Muscle of back (tissue), 11 donors: Measurements from ENCODE around the gene ZNRF2. TPM values are rescaled to one million over a fixed set of nuclear protein-coding genes. Genes with fewer than 3 reads are reported as not detected.

Experiments used
- DNase-seq, 3 donors: peaks; one replicate each; pipeline versions ENCODE4 v3.0.0 to v3.0.0-alpha.2; 2013
- polyA plus RNA-seq, 10 donors: library from polyadenylated mRNA; unstranded; fragments of 120-200 nt; gene quantifications; one replicate each; pipeline ENCODE4 v1.2.1, GENCODE V29; 2013; ENCODE audit not compliant: insufficient read length in 10 of 10

The ZNRF2 gene
- polyA plus RNA-seq, 10 donors = 9.4 to 13.6 (median 11.2) TPM

DNA sequence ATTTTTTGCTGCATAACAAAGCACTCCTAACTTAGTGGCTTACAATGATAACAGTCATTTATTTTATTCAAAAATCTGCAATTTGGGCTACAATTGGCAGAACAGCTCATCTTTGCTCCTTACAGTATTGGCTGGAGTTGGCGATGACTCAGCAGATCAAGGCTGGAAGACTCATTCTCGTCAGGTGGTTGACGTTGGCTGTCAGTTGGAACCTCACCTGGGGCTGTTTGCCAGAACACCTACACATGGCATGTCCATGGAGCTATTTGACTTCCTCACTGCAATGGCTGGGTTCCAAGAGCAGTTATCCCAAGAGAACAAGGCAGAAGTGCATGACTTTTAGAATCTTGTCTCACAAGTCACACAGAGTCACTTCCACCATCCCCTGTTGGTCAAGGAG, 119.1 kb downstream of the ZNRF2 start:
- DNase-seq = no peak

DNA sequence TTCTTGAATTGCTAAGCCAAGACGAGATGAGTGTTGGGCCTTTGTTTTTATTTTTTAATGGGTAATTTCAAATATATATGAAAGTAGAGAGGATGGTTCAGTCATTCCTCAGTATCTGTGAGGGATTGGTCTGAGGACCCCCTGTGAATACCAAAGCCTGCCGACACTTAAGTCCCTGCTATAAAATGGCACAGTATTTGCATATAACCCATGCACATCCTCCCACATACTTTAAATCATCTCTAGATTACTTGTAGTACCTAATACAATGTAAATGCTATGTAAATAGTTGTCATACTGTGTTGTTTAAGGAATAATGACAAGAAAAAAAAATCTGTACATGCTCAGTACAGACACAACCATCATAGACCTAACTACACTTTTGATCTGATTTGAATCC, 120.8 kb downstream of the ZNRF2 start:
- no peak for DNase-seq

DNA sequence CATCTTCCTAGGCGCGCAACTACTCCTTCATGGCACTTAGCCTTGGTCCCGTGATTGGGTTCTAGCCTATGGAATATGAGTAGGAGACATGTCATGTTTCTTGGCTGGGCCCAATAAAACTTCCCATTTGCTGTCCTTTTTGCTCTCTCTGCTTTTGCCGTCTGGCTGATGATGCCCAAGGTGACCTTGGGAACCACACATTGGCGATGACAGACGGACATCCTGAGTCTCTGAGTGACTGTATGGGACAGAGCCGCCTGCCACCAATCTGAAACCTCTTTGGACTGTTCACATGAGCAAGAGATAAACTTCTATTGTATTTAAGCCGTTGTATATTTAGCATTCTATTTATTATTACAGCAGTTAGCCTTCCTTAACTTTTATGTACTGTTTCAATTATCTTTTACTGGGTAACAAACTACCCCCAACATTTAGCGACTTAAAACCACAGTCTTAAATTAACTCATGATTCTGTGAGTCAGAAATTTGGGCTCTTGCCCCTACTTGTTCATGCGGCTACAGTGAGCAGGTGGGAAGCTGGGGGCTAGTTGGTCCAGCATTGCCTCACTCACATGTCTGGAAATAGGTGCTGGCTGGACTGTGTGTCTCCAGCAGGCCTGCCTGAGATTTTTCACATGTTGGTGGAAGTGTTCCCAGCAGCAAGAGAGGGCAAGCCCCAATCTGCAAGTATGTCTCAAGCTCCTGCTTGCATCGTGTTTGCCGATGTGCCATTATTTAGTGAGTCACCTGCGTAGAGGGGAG, 122.4 kb downstream of the ZNRF2 start:
- no peak for DNase-seq

DNA sequence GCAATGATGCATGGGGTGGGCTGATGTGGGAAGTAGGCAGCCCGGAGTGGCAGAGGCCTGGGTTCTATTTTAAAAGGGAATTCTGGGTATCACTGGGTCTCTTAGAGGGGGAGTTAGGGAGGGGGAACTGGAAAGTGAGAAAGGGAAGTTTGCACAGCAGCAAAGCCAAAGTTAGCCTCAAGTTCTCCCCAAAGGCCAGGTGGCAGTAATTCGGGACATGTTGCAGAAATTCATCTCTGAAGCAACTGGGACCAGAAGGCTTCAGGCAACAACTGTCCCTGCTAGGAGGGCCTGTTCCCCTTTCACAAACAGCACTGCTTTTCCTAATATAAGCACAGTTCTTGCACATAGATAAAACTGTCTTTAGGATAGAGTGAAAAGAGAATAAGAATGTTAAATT, 126.8 kb downstream of the ZNRF2 start:
- DNase-seq = no peak

DNA sequence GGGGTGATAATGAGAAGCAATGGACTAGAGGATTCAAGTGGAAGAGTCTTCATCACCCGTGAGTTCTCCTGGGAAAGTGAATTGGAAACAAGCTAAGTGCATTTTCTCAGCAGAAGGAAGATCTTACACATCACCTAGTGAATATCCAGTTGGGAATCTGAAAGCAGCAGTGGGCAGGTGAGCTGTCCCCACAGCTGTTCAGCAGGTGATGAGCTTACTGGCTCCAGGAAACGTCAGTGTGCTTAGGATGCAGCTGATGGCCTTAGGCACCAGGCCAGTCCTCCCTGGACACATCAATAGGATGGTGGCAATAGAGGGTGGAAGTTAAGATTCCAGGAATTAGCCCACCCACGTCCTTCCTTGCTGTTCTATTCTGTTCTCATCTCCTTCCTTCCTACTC, 127.5 kb downstream of the ZNRF2 start:
- DNase-seq = no peak

DNA sequence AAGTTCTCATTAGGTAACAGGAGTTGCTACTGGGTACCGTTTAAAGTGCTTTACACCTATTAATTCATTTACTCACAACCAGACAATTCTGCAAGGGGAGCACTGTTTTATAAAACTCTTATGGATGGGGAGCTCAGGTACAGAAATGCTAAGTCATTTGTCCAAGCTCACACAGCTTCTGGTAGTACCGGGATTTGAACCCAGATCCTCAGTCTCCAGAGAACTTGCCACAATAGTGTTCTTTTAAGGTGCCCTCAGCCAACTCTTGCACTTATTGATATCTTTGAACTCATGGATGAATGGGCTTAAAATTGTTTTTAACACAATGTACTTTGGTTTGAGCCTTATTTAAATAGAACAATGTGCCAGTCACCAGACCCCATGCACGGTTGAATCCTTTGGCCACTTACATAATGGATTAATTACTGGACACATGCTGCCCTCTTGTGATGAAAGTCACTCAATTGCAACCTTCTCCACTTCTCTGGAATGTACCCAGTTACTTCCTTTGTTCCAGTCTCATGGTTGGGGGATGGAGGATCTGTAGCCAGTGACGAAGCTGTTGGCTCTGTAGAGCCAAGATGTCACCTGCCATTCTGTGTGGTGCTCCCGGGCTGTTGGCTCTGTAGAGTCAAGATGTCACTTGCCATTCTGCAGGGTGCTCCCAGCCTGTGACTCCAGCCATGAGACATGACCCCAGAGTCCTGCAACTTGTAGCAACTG, 128.5 kb downstream of the ZNRF2 start:
- DNase-seq = peak; percentile 34 to 65 (median 61)

DNA sequence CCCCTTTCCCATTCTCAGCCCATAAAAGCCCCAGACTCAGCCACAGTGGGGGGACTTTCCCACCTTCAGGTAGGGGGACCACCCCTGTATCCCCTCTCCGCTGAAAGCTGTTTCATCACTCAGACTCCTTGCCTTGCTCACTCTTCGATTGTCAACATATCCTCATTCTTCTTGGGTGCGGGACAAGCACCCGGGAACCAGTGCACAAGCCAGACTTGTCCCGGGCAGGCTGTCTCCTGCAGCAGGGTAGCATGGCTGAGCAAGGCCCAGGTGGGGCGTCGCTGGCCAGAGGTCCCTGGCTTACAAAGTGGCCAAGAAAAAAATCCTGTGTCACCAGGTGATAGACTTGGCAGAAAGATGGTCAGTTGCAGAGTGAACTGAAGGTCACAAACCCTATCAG, 129.5 kb downstream of the ZNRF2 start:
- DNase-seq = no peak

Other genes with a start within 250 kb of the ZNRF2 start
- 100 to 1,000 TPM in 2 of 10 donors, 10 to 100 TPM in 8; 62.4 to 120 (median 79.2) TPM for gene MTURN, start 149.6 kb upstream of the ZNRF2 start, polyA plus RNA-seq
- gene NOD1, start 194.2 kb downstream of the ZNRF2 start, polyA plus RNA-seq = 10 to 100 TPM; 11.0 to 19.6 (median 13.4) TPM
- gene GGCT, start 220.2 kb downstream of the ZNRF2 start, polyA plus RNA-seq = 10 to 100 TPM; 30.7 to 44.9 (median 37.0) TPM